ENCODE results near the gene RASGEF1C.

GRCh38 chr5:180155365-180155926, 53.6 kb downstream of the RASGEF1C start:
- TF ChIP-seq, protein P1, sequence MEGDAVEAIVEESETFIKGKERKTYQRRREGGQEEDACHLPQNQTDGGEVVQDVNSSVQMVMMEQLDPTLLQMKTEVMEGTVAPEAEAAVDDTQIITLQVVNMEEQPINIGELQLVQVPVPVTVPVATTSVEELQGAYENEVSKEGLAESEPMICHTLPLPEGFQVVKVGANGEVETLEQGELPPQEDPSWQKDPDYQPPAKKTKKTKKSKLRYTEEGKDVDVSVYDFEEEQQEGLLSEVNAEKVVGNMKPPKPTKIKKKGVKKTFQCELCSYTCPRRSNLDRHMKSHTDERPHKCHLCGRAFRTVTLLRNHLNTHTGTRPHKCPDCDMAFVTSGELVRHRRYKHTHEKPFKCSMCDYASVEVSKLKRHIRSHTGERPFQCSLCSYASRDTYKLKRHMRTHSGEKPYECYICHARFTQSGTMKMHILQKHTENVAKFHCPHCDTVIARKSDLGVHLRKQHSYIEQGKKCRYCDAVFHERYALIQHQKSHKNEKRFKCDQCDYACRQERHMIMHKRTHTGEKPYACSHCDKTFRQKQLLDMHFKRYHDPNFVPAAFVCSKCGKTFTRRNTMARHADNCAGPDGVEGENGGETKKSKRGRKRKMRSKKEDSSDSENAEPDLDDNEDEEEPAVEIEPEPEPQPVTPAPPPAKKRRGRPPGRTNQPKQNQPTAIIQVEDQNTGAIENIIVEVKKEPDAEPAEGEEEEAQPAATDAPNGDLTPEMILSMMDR (IDR thresholded peaks at IDR 0.05; ENCODE audit: low read depth, low read length): no peak
- TF ChIP-seq EZH2phosphoT487 (IDR thresholded peaks at IDR 0.05; ENCODE audit: low read depth): no peak
